CD4-positive, alpha-beta T cell treated with Interleukin-6 at 100 ng/mL for 8 hours (primary cell): ENCODE data around the gene URM1.
"Not testable (repeated sequence)": the region's sequence is repeated elsewhere in the genome, so short reads cannot be mapped to it uniquely, and the experiment has no call there.

Experiments used
- DNase-seq: peaks from one replicate; pipeline ENCODE4 v3.0.0-alpha.2; 2020; ENCODE audit warnings: mixed read lengths, low spot score

Gene URM1

GRCh38 chr9:128370752-128371629, at the start of gene URM1:
TSS of gene URM1 (plus strand) at chr9:128371374. CDS start at chr9:128371381, 7 bp downstream.
- DNase-seq = peak; percentile 95

GRCh38 chr9:128321879-128322403, 49.2 kb upstream of the URM1 start:
- DNase-seq = no peak

GRCh38 chr9:128322404-128323211, 48.6 kb upstream of the URM1 start, which contains the start of the genes COQ4 and TRUB2:
TSS of gene COQ4 (plus strand) at chr9:128322839. CDS start at chr9:128322859, 20 bp downstream.
TSS of gene TRUB2 (minus strand) at chr9:128322447. CDS start at chr9:128322408, 39 bp downstream.
- peak; percentile 92 for DNase-seq

- no peak for DNase-seq
These were observed 47.9 kb upstream of the URM1 start for GRCh38 chr9:128323212-128323730.

GRCh38 chr9:128323791-128324190, 47.4 kb upstream of the URM1 start:
- DNase-seq = no peak

- no peak for DNase-seq
These were observed 46.8 kb upstream of the URM1 start for GRCh38 chr9:128324401-128324800.

- no peak for DNase-seq
These were observed 45.5 kb upstream of the URM1 start for GRCh38 chr9:128325629-128326028.

GRCh38 chr9:128333451-128333869, 37.7 kb upstream of the URM1 start:
- DNase-seq = no peak

GRCh38 chr9:128335161-128335560, 36.0 kb upstream of the URM1 start:
- DNase-seq = no peak

- no peak for DNase-seq
These were observed 35.3 kb upstream of the URM1 start for GRCh38 chr9:128335914-128336313.

- DNase-seq = no peak
These were observed 33.2 kb upstream of the URM1 start for GRCh38 chr9:128337936-128338335.

- DNase-seq = not testable (repeated sequence)
These were observed 32.1 kb upstream of the URM1 start for GRCh38 chr9:128338852-128339614.

- DNase-seq = peak; percentile 82
These were observed 31.1 kb upstream of the URM1 start, which contains the start of gene SLC27A4 for GRCh38 chr9:128339761-128340690. TSS of gene SLC27A4 (plus strand) at chr9:128340527. CDS start at chr9:128343133, 2,606 bp downstream.

GRCh38 chr9:128340691-128341434, 30.3 kb upstream of the URM1 start:
- no peak for DNase-seq

GRCh38 chr9:128341435-128341849, 29.7 kb upstream of the URM1 start:
- peak; percentile 64 for DNase-seq

GRCh38 chr9:128342971-128343680, 28.0 kb upstream of the URM1 start:
- DNase-seq = no peak

GRCh38 chr9:128343855-128344254, 27.3 kb upstream of the URM1 start:
- DNase-seq = no peak

- DNase-seq = no peak
These were observed 26.1 kb upstream of the URM1 start for GRCh38 chr9:128344931-128345605.
